Gastrocnemius medialis (tissue), 4 donors: ENCODE data around the gene ZNF638. TPM values are rescaled to one million over a fixed set of nuclear protein-coding genes. Genes with fewer than 3 reads are reported as not detected.
A peak's percentile ranks its signal among the peaks of the same experiment; 100 is the strongest.

Experiments used
- ATAC-seq, 2 donors: fragments of 150-250 bp; one replicate each; pipeline ENCODE4 v1.9.1; 2016
- DNase-seq, 2 donors: peaks; one replicate each; pipeline ENCODE4 v3.0.0-alpha.2; 2019
- H3K27ac ChIP-seq, 4 donors: fragments of 200-600 bp; sonication (generic); 1 replicate in 1 of 4; 2 replicates in 3 of 4; pipeline ENCODE4 v1.5.1; 2016 to 2018; ENCODE audit warnings: mild to moderate bottlenecking in 2 of 4, moderate library complexity in 1 of 4
- H3K27me3 ChIP-seq, 3 donors: fragments of 200-600 bp; sonication (generic) in 2 of 3; 1 replicate in 1 of 3; 2 replicates in 2 of 3; pipeline versions ENCODE4 v1.5.1 to v1.6.0; 2016 to 2019; ENCODE audit warnings: mild to moderate bottlenecking in 1 of 3, moderate library complexity in 1 of 3
- H3K36me3 ChIP-seq, 2 donors: fragments of 200-600 bp; sonication (generic) in 1 of 2; one replicate each; pipeline ENCODE4 v1.5.1; 2017 to 2018
- H3K4me1 ChIP-seq, 2 donors: fragments of 200-600 bp; sonication (generic) in 1 of 2; one replicate each; pipeline ENCODE4 v1.5.1; 2016 to 2017; ENCODE audit warnings: mild to moderate bottlenecking in 2 of 2
- H3K4me3 ChIP-seq, 4 donors: fragments of 200-600 bp; sonication (generic) in 3 of 4; 1 replicate in 1 of 4; 2 replicates in 3 of 4; pipeline ENCODE4 v1.5.1; 2016 to 2019; ENCODE audit warnings: mild to moderate bottlenecking in 2 of 4
- H3K9me3 ChIP-seq, 3 donors: fragments of 200-600 bp; sonication (generic) in 2 of 3; 1 replicate in 1 of 3; 2 replicates in 2 of 3; pipeline ENCODE4 v1.5.1; 2016 to 2019
- CTCF ChIP-seq, 5 experiments: fragments of 450-650 bp in 3 of 5; fragments of 200-600 bp in 2 of 5; sonication (generic) in 2 of 5; IDR thresholded peaks in 4 of 5; conservative IDR thresholded peaks in 1 of 5; 1 replicate in 4 of 5; 2 replicates in 1 of 5; pipeline ENCODE4 v1.5.1; 2016 to 2019; ENCODE audit warnings: antibody characterized with exemption in 5 of 5, mild to moderate bottlenecking in 3 of 5, moderate library complexity in 3 of 5
- POLR2A ChIP-seq, 2 donors: fragments of 450-650 bp; IDR thresholded peaks; one replicate each; pipeline ENCODE4 v1.6.1; 2017; ENCODE audit warnings: antibody characterized with exemption in 2 of 2, mild to moderate bottlenecking in 2 of 2, moderate library complexity in 2 of 2
- in situ Hi-C, 4 donors: fragments of 200-750 bp; cut with MboI; loops; one replicate each; pipeline versions ENCODE4 v1.15.0 to v1.8.0; 2017; ENCODE audit warnings: low sequenced_read_pairs in 4 of 4
- intact Hi-C: fragments of 100-400 bp; cut with DNase I; formaldehyde crosslinking; loops from one replicate; pipeline ENCODE4 v1.15.1; 2023; ENCODE audit warnings: low total_unique reads
- total RNA-seq, 4 donors: library from RNA; depleted of rRNA; stranded (reverse); fragments of >200 nt; gene quantifications; one replicate each; pipeline versions ENCODE4 v1.1.0 to v1.2.3, GENCODE V29; 2016

The ZNF638 gene
- total RNA-seq, 4 donors from 2014 or later: 69.7 to 152 (median 95.0) TPM

- Histone ChIP-seq H3K4me1 (peaks cover 36 to 39% of the 10 kb centered on the region in 2 donors), H3K27ac (peak overlapping the region; percentile 92 to 99 (median 94)), H3K4me3 (no peak overlapping the region), H3K27me3 (no peaks in the 10 kb centered on the region), H3K36me3 (peaks cover 0 to 4% of the 10 kb centered on the region in 2 donors), H3K9me3 (no peaks in the 10 kb centered on the region)
- no peak for TF ChIP-seq CTCF (IDR thresholded peaks at IDR 0.05 in 4 of 5, conservative IDR thresholded peaks at IDR 0.05 in 1 of 5)
- TF ChIP-seq POLR2A (IDR thresholded peaks at IDR 0.05): no peak
- DNase-seq (no peak), ATAC-seq (no peak)
- in situ Hi-C loops (no loop called here), intact Hi-C loops (no loop called here)
Observed at GRCh38 chr2:71449343-71449742, 117.8 kb downstream of the ZNF638 start.

GRCh38 chr2:71451705-71452104, 120.1 kb downstream of the ZNF638 start:
- in situ Hi-C loops: no loop called here
- Histone ChIP-seq H3K4me1 (peaks cover 59 to 62% of the 10 kb centered on the region in 2 donors), H3K9me3 (no peaks in the 10 kb centered on the region), H3K36me3 (no peaks in the 10 kb centered on the region), H3K27ac (peak overlapping the region; percentile 92 to 99 (median 94)), H3K4me3 (peak overlapping the region in 1 of 4 donors; percentile 69), H3K27me3 (no peaks in the 10 kb centered on the region)
- intact Hi-C loops: loop anchor here (2.0 to 10.0 kb wide), 7 partner anchors 119 to 693 kb away; partner anchors contain the start of genes CYP26B1, PAIP2B and ZNF638
- no peak for ATAC-seq
- DNase-seq: peak in 1 of 2 donors; percentile 52
- TF ChIP-seq POLR2A (IDR thresholded peaks at IDR 0.05) (no peak), CTCF (IDR thresholded peaks at IDR 0.05 in 4 of 5, conservative IDR thresholded peaks at IDR 0.05 in 1 of 5) (no peak)

GRCh38 chr2:71452565-71452964, 121.0 kb downstream of the ZNF638 start:
- intact Hi-C loops: loop anchor here (2.0 to 10.0 kb wide), 6 partner anchors 120 to 692 kb away; partner anchors contain the start of genes CYP26B1 and ZNF638
- TF ChIP-seq POLR2A (IDR thresholded peaks at IDR 0.05) (peak in 1 of 2 donors; percentile 23), CTCF (IDR thresholded peaks at IDR 0.05 in 4 of 5, conservative IDR thresholded peaks at IDR 0.05 in 1 of 5) (peak in 4 of 5 experiments; percentile 32 to 56 (median 48))
- DNase-seq: peak; percentile 87 to 96
- no peaks in the 10 kb centered on the region for H3K9me3 ChIP-seq
- H3K27ac ChIP-seq: peak overlapping the region; percentile 92 to 99 (median 94)
- no peaks in the 10 kb centered on the region for H3K36me3 ChIP-seq
- peak; percentile 59 to 67 for ATAC-seq
- in situ Hi-C loops: no loop called here
- no peaks in the 10 kb centered on the region for H3K27me3 ChIP-seq
- H3K4me1 ChIP-seq: peaks cover 66 to 70% of the 10 kb centered on the region in 2 donors
- H3K4me3 ChIP-seq: peak overlapping the region; percentile 62 to 83 (median 74)

- TF ChIP-seq POLR2A (IDR thresholded peaks at IDR 0.05) (peak; percentile 60 to 69), CTCF (IDR thresholded peaks at IDR 0.05 in 4 of 5, conservative IDR thresholded peaks at IDR 0.05 in 1 of 5) (no peak)
- Histone ChIP-seq H3K36me3 (no peaks in the 10 kb centered on the region), H3K4me1 (peaks cover 76 to 80% of the 10 kb centered on the region in 2 donors), H3K4me3 (peak within 1 kb of the TSS; percentile 62 to 83 (median 74)), H3K27ac (peak within 1 kb of the TSS; percentile 92 to 99 (median 94)), H3K27me3 (no peaks in the 10 kb centered on the region), H3K9me3 (no peaks in the 10 kb centered on the region)
- peak; percentile 85 to 94 for DNase-seq
- intact Hi-C loops (loop anchor here (2.0 to 10.0 kb wide), 7 partner anchors 15 to 691 kb away; partner anchors contain the start of genes CYP26B1 and ZNF638), in situ Hi-C loops (no loop called here)
- peak; percentile 26 to 47 for ATAC-seq
Observed at GRCh38 chr2:71453404-71454220, 122.0 kb downstream of the ZNF638 start, which contains the start of gene DYSF. Gene DYSF, plus strand, starts transcription at chr2:71453561.
